ENCODE measurements around the gene LRRC7. TPM values are rescaled to one million over a fixed set of nuclear protein-coding genes. Genes with fewer than 3 reads are reported as not detected.

The LRRC7 gene
- total RNA-seq, 1 experiment from 2014 or later = 0.14 TPM

- no peak overlapping the region for H3K4me3 Mint-ChIP-seq (ENCODE audit: low read depth, unreplicated experiment)
- no peak overlapping the region for H3K27ac Mint-ChIP-seq (ENCODE audit: unreplicated experiment)
- peak; percentile 54 for DNase-seq
- TF ChIP-seq CTCF (IDR thresholded peaks at IDR 0.05; ENCODE audit: unreplicated experiment) = no peak
- CTCF ChIA-PET = interaction anchor here (0.7 to 1.3 kb wide), 2 partner anchors 314 to 833 kb away, joined by 3 to 7 read pairs; no protein-coding TSS in a partner anchor
- no peaks in the 10 kb centered on the region for H3K36me3 Mint-ChIP-seq (ENCODE audit: insufficient read depth, unreplicated experiment)
- no TSS peak for BruUV-seq (replicated peaks)
- peaks cover 18% of the 10 kb centered on the region for H3K4me1 Mint-ChIP-seq (ENCODE audit: low read depth, unreplicated experiment)
- intact Hi-C loops (cut with micrococcal nuclease; ENCODE audit: unreplicated experiment) = no loop called here
- H3K27me3 Mint-ChIP-seq (ENCODE audit: unreplicated experiment) = no peaks in the 10 kb centered on the region
- H3K9me3 Mint-ChIP-seq (ENCODE audit: low read depth, unreplicated experiment) = no peaks in the 10 kb centered on the region
Measured at GRCh38 chr1:69776555-69776954, 208.8 kb downstream of the LRRC7 start.

GRCh38 chr1:69777423-69777822, 209.7 kb downstream of the LRRC7 start:
- Mint-ChIP-seq H3K4me1 (ENCODE audit: low read depth, unreplicated experiment) (peaks cover 18% of the 10 kb centered on the region), H3K27me3 (ENCODE audit: unreplicated experiment) (no peaks in the 10 kb centered on the region), H3K4me3 (ENCODE audit: low read depth, unreplicated experiment) (no peak overlapping the region), H3K27ac (ENCODE audit: unreplicated experiment) (peak overlapping the region; percentile 6), H3K9me3 (ENCODE audit: low read depth, unreplicated experiment) (no peaks in the 10 kb centered on the region), H3K36me3 (ENCODE audit: insufficient read depth, unreplicated experiment) (no peaks in the 10 kb centered on the region)
- intact Hi-C loops (cut with micrococcal nuclease; ENCODE audit: unreplicated experiment) = no loop called here
- CTCF ChIA-PET = interaction anchor here (1.3 kb wide), 1 partner anchor 313 kb away, joined by 3 read pairs; no protein-coding TSS in a partner anchor
- TF ChIP-seq CTCF (IDR thresholded peaks at IDR 0.05; ENCODE audit: unreplicated experiment) = no peak
- no TSS peak for BruUV-seq (replicated peaks)
- DNase-seq = no peak

GRCh38 chr1:69777971-69778370, 210.2 kb downstream of the LRRC7 start:
- no peak for DNase-seq
- H3K36me3 Mint-ChIP-seq (ENCODE audit: insufficient read depth, unreplicated experiment) = no peaks in the 10 kb centered on the region
- CTCF ChIA-PET = interaction anchor here (1.3 kb wide), 1 partner anchor 313 kb away, joined by 3 read pairs; no protein-coding TSS in a partner anchor
- no peak overlapping the region for H3K4me3 Mint-ChIP-seq (ENCODE audit: low read depth, unreplicated experiment)
- TF ChIP-seq CTCF (IDR thresholded peaks at IDR 0.05; ENCODE audit: unreplicated experiment) = no peak
- peak overlapping the region; percentile 6 for H3K27ac Mint-ChIP-seq (ENCODE audit: unreplicated experiment)
- peaks cover 18% of the 10 kb centered on the region for H3K4me1 Mint-ChIP-seq (ENCODE audit: low read depth, unreplicated experiment)
- intact Hi-C loops (cut with micrococcal nuclease; ENCODE audit: unreplicated experiment) = no loop called here
- H3K9me3 Mint-ChIP-seq (ENCODE audit: low read depth, unreplicated experiment) = no peaks in the 10 kb centered on the region
- H3K27me3 Mint-ChIP-seq (ENCODE audit: unreplicated experiment) = no peaks in the 10 kb centered on the region
- no TSS peak for BruUV-seq (replicated peaks)

GRCh38 chr1:69787151-69787550, 219.4 kb downstream of the LRRC7 start:
- Mint-ChIP-seq H3K27ac (ENCODE audit: unreplicated experiment) (no peak overlapping the region), H3K36me3 (ENCODE audit: insufficient read depth, unreplicated experiment) (no peaks in the 10 kb centered on the region), H3K4me1 (ENCODE audit: low read depth, unreplicated experiment) (no peaks in the 10 kb centered on the region), H3K9me3 (ENCODE audit: low read depth, unreplicated experiment) (peaks cover 3% of the 10 kb centered on the region), H3K4me3 (ENCODE audit: low read depth, unreplicated experiment) (no peak overlapping the region), H3K27me3 (ENCODE audit: unreplicated experiment) (no peaks in the 10 kb centered on the region)
- no TSS peak for BruUV-seq (replicated peaks)
- TF ChIP-seq CTCF (IDR thresholded peaks at IDR 0.05; ENCODE audit: unreplicated experiment) = no peak
- intact Hi-C loops (cut with micrococcal nuclease; ENCODE audit: unreplicated experiment) = no loop called here
- DNase-seq = no peak
- CTCF ChIA-PET = interaction anchor here (0.6 to 1.4 kb wide), 3 partner anchors 12 to 699 kb away, joined by 3 to 4 read pairs (median 3); no protein-coding TSS in a partner anchor
